CD14-positive monocyte (primary cell): Measurements from ENCODE around the gene SNAPC4. TPM values are rescaled to one million over a fixed set of nuclear protein-coding genes. Genes with fewer than 3 reads are reported as not detected.

ENCODE experiments used
- DNase-seq, 3 donors: peaks; one replicate each; pipeline ENCODE4 v3.0.0-alpha.2; 2011 to 2022
- H2AFZ ChIP-seq: 2 replicates; pipeline ENCODE4 v1.6.0; 2012; ENCODE audit warnings: mild to moderate bottlenecking, low read depth, low read length, inconsistent platforms; ENCODE audit not compliant: insufficient read depth, poor library complexity, severe bottlenecking
- H3K27ac ChIP-seq, 2 donors: 1 replicate in 1 of 2; 2 replicates in 1 of 2; pipeline ENCODE4 v1.5.1; 2012 to 2013; ENCODE audit warnings: low read length in 2 of 2, control low read depth in 1 of 2, inconsistent platforms in 1 of 2, low read depth in 1 of 2, mild to moderate bottlenecking in 1 of 2
- H3K27me3 ChIP-seq, 2 donors: one replicate each; pipeline versions ENCODE4 v1.6.0 to v1.6.1; 2011 to 2013; ENCODE audit warnings: low read length in 2 of 2; ENCODE audit not compliant: control insufficient read depth in 2 of 2, insufficient read depth in 2 of 2
- H3K36me3 ChIP-seq, 2 donors: replicated peaks in 1 of 2; 1 replicate in 1 of 2; 2 replicates in 1 of 2; pipeline versions ENCODE4 v1.5.1 to v1.6.1; 2012 to 2013; ENCODE audit warnings: low read length in 2 of 2, control low read depth in 1 of 2, inconsistent platforms in 1 of 2, mild to moderate bottlenecking in 1 of 2; ENCODE audit not compliant: insufficient read depth in 2 of 2, control insufficient read depth in 1 of 2
- H3K4me1 ChIP-seq, 2 donors: 1 replicate in 1 of 2; 2 replicates in 1 of 2; pipeline versions ENCODE4 v1.5.1 to v1.6.1; 2012 to 2013; ENCODE audit warnings: low read length in 2 of 2, control low read depth in 1 of 2, inconsistent platforms in 1 of 2, mild to moderate bottlenecking in 1 of 2, moderate library complexity in 1 of 2; ENCODE audit not compliant: insufficient read depth in 2 of 2, control insufficient read depth in 1 of 2
- H3K4me2 ChIP-seq: replicated peaks from 2 replicates; pipeline ENCODE3; 2012; ENCODE audit warnings: low read length, moderate library complexity, mild to moderate bottlenecking; ENCODE audit not compliant: poor library complexity, severe bottlenecking; ENCODE audit errors: extremely low read depth
- H3K4me3 ChIP-seq, 3 experiments: fragments of 200-600 bp in 1 of 3; sonication (generic) in 1 of 3; replicated peaks in 1 of 3; 1 replicate in 2 of 3; 2 replicates in 1 of 3; pipeline ENCODE4 v1.5.1; 2011 to 2013; ENCODE audit warnings: low read length in 3 of 3, mild to moderate bottlenecking in 3 of 3, control low read depth in 2 of 3, low read depth in 2 of 3, inconsistent platforms in 1 of 3, moderate library complexity in 1 of 3
- H3K79me2 ChIP-seq: 2 replicates; pipeline ENCODE4 v1.6.0; 2012; ENCODE audit warnings: mild to moderate bottlenecking, control low read depth, inconsistent platforms, low read length, moderate library complexity; ENCODE audit not compliant: insufficient read depth
- H3K9ac ChIP-seq: 2 replicates; pipeline ENCODE4 v1.6.0; 2017; ENCODE audit warnings: low read length, mild to moderate bottlenecking; ENCODE audit not compliant: insufficient read depth, poor library complexity, severe bottlenecking
- H3K9me3 ChIP-seq, 2 donors: replicated peaks in 1 of 2; 1 replicate in 1 of 2; 2 replicates in 1 of 2; pipeline versions ENCODE4 v1.5.1 to v1.6.1; 2012 to 2013; ENCODE audit warnings: low read length in 2 of 2, control low read depth in 1 of 2; ENCODE audit not compliant: control insufficient read depth in 1 of 2, insufficient read depth in 1 of 2
- H4K20me1 ChIP-seq: 2 replicates; pipeline ENCODE4 v1.6.0; 2012; ENCODE audit warnings: mild to moderate bottlenecking, low read length, control low read depth, moderate library complexity; ENCODE audit not compliant: insufficient read depth
- H3K27ac Mint-ChIP-seq, 7 donors: one replicate each; pipeline ENCODE4 v1.8.0; 2020; ENCODE audit warnings: mild to moderate bottlenecking in 7 of 7, mixed read lengths in 7 of 7, moderate library complexity in 6 of 7, inconsistent platforms in 2 of 7
- H3K27me3 Mint-ChIP-seq, 3 donors: one replicate each; pipeline ENCODE4 v1.8.0; 2021 to 2022; ENCODE audit warnings: low read depth in 3 of 3, mild to moderate bottlenecking in 3 of 3, mixed read lengths in 3 of 3, moderate library complexity in 3 of 3, inconsistent platforms in 1 of 3
- H3K36me3 Mint-ChIP-seq, 2 donors: one replicate each; pipeline ENCODE4 v1.8.0; 2020; ENCODE audit warnings: mixed read lengths in 2 of 2, inconsistent platforms in 1 of 2, mild to moderate bottlenecking in 1 of 2
- H3K4me1 Mint-ChIP-seq: one replicate; pipeline ENCODE4 v1.8.0; 2020; ENCODE audit warnings: mild to moderate bottlenecking, mixed read lengths
- H3K4me3 Mint-ChIP-seq, 2 donors: one replicate each; pipeline ENCODE4 v1.8.0; 2020; ENCODE audit warnings: mild to moderate bottlenecking in 2 of 2, mixed read lengths in 2 of 2, moderate library complexity in 1 of 2
- H3K9me3 Mint-ChIP-seq, 7 donors: one replicate each; pipeline ENCODE4 v1.8.0; 2020 to 2022; ENCODE audit warnings: mixed read lengths in 7 of 7, mild to moderate bottlenecking in 6 of 7, moderate library complexity in 6 of 7, inconsistent platforms in 2 of 7
- CTCF ChIP-seq: fragments of 200-600 bp; IDR thresholded peaks from one replicate; pipeline ENCODE4 v1.8.0; 2022; ENCODE audit warnings: antibody characterized with exemption, mild to moderate bottlenecking
- WGBS: methylation state at CpG from one replicate; pipeline ENCODE4 v1.1.5; 2013; ENCODE audit warnings: missing lambda C conversion rate; ENCODE audit not compliant: insufficient coverage; 5-methylcytosine and 5-hydroxymethylcytosine counted together
- intact Hi-C, 2 donors: fragments of 100-400 bp; cut with micrococcal nuclease; formaldehyde crosslinking; loops; one replicate each; pipeline versions ENCODE4 v1.15.0 to v1.15.1; 2023
- polyA plus RNA-seq, 3 donors: library from polyadenylated mRNA; depleted of rRNA in 1 of 3; unstranded in 2 of 3; stranded (reverse) in 1 of 3; fragments of 300-500 nt in 2 of 3; fragments of >200 nt in 1 of 3; fragmentation: Illumina TruSeq in 2 of 3; gene quantifications; 1 replicate in 2 of 3; 2 replicates in 1 of 3; pipeline ENCODE4 v1.2.3, GENCODE V29; 2012 to 2021

SNAPC4 gene
- polyA plus RNA-seq, 3 donors = 0.59 to 6.7 (median 1.2) TPM

- WGBS = 97% methylated on average over 15 of the region's 17 CpGs
- peaks cover 72 to 85% of the 10 kb centered on the region in 2 donors for H3K36me3 ChIP-seq
- H3K9ac ChIP-seq = no peak overlapping the region
- peaks cover 66 to 93% of the 10 kb centered on the region in 2 donors for H3K36me3 Mint-ChIP-seq
- H3K27ac ChIP-seq = no peak overlapping the region
- H3K27me3 Mint-ChIP-seq = peaks cover 0 to 4% (median 0%) of the 10 kb centered on the region in 3 donors
- peaks cover under 1% of the 10 kb centered on the region in 2 donors for H3K4me1 ChIP-seq
- no peaks in the 10 kb centered on the region for H3K27me3 ChIP-seq
- intact Hi-C loops = no loop called here
- H2AFZ ChIP-seq = no peak overlapping the region
- H3K9me3 Mint-ChIP-seq = no peaks in the 10 kb centered on the region
- no peak overlapping the region for H3K4me3 ChIP-seq
- H3K4me2 ChIP-seq = no peak overlapping the region
- DNase-seq = no peak
- no peak overlapping the region for H3K4me3 Mint-ChIP-seq
- peaks cover 3% of the 10 kb centered on the region for H3K4me1 Mint-ChIP-seq
- peaks cover 4% of the 10 kb centered on the region for H3K79me2 ChIP-seq
- TF ChIP-seq CTCF = no peak
- H4K20me1 ChIP-seq = peaks cover 4% of the 10 kb centered on the region
- no peaks in the 10 kb centered on the region for H3K9me3 ChIP-seq
- no peak overlapping the region for H3K27ac Mint-ChIP-seq
These were observed 6.4 kb downstream of the SNAPC4 start for GRCh38 chr9:136393531-136393930.

GRCh38 chr9:136392538-136393449 is 7.2 kb downstream of the SNAPC4 start:
- H3K4me3 ChIP-seq = no peak overlapping the region
- Mint-ChIP-seq H3K27me3 (peaks cover 0 to 2% (median 0%) of the 10 kb centered on the region in 3 donors), H3K27ac (peak overlapping the region in 1 of 7 donors; percentile 16), H3K4me3 (no peak overlapping the region), H3K4me1 (no peaks in the 10 kb centered on the region), H3K36me3 (peaks cover 67 to 95% of the 10 kb centered on the region in 2 donors), H3K9me3 (no peaks in the 10 kb centered on the region)
- no peak overlapping the region for H3K9ac ChIP-seq
- H3K27ac ChIP-seq = no peak overlapping the region
- no peaks in the 10 kb centered on the region for H3K27me3 ChIP-seq
- no peaks in the 10 kb centered on the region for H3K9me3 ChIP-seq
- no peak overlapping the region for H3K4me2 ChIP-seq
- TF ChIP-seq CTCF = no peak
- H4K20me1 ChIP-seq = no peaks in the 10 kb centered on the region
- H3K4me1 ChIP-seq = no peaks in the 10 kb centered on the region
- intact Hi-C loops = no loop called here
- peaks cover 78 to 93% of the 10 kb centered on the region in 2 donors for H3K36me3 ChIP-seq
- no peak overlapping the region for H2AFZ ChIP-seq
- 98% methylated on average over 20 of the region's 21 CpGs for WGBS
- DNase-seq = no peak
- no peaks in the 10 kb centered on the region for H3K79me2 ChIP-seq
